GM12878 (cell line): Measurements from ENCODE around the gene ANKRD24. TPM values are rescaled to one million over a fixed set of nuclear protein-coding genes. Genes with fewer than 3 reads are reported as not detected.

Experiments used
- ATF7 ChIP-seq: fragments of 450-650 bp; IDR thresholded peaks from 2 replicates; pipeline ENCODE4 v1.6.1; 2016; ENCODE audit warnings: low read depth, mild to moderate bottlenecking
- BACH1 ChIP-seq: fragments of 450-650 bp; IDR thresholded peaks from 2 replicates; pipeline ENCODE4 v1.6.1; 2017; ENCODE audit warnings: mild to moderate bottlenecking, borderline replicate concordance
- CHD1 ChIP-seq: IDR thresholded peaks from 2 replicates; pipeline ENCODE4 v1.6.1; 2012; ENCODE audit warnings: low read depth, low read length, improper control_type of control experiment
- DPF2 ChIP-seq: fragments of 450-650 bp; IDR thresholded peaks from 2 replicates; pipeline ENCODE4 v1.6.1; 2017; ENCODE audit warnings: mild to moderate bottlenecking
- ETV6 ChIP-seq, 2 experiments: fragments of 450-650 bp in 1 of 2; IDR thresholded peaks in 1 of 2; conservative IDR thresholded peaks in 1 of 2; 2 replicates each; pipeline ENCODE4 v1.6.1; 2014; ENCODE audit warnings: antibody characterized with exemption in 1 of 2, borderline replicate concordance in 1 of 2, low read depth in 1 of 2, mild to moderate bottlenecking in 1 of 2, moderate library complexity in 1 of 2
- FOS ChIP-seq: IDR thresholded peaks from 3 replicates; pipeline ENCODE4 v1.6.1; 2011; ENCODE audit warnings: borderline replicate concordance; ENCODE audit not compliant: insufficient read length; ENCODE audit errors: extremely low read depth
- HDGF ChIP-seq: fragments of 450-650 bp; IDR thresholded peaks from 2 replicates; pipeline ENCODE4 v1.6.1; 2016; ENCODE audit warnings: antibody characterized with exemption
- IKZF1 ChIP-seq: fragments of 450-650 bp; conservative IDR thresholded peaks from 2 replicates; pipeline ENCODE4 v1.6.1; 2017; ENCODE audit warnings: antibody characterized with exemption, mild to moderate bottlenecking
- IKZF2 ChIP-seq, 2 experiments: fragments of 450-650 bp; IDR thresholded peaks; 2 replicates each; pipeline ENCODE4 v1.6.1; 2017; ENCODE audit warnings: mild to moderate bottlenecking in 2 of 2, moderate library complexity in 2 of 2
- MTA3 ChIP-seq: IDR thresholded peaks from 2 replicates; pipeline ENCODE4 v1.6.1; 2012; ENCODE audit warnings: low read length, inconsistent platforms, borderline replicate concordance
- MXI1 ChIP-seq: fragments of 150-350 bp; IDR thresholded peaks from 2 replicates; pipeline ENCODE4 v1.6.1; 2011; ENCODE audit warnings: low read depth, mild to moderate bottlenecking, inconsistent platforms, low read length, improper control_type of control experiment
- NFIC ChIP-seq: IDR thresholded peaks from 2 replicates; pipeline ENCODE4 v1.6.1; 2012; ENCODE audit warnings: low read depth, mild to moderate bottlenecking, inconsistent platforms, low read length, moderate library complexity
- NR2F1 ChIP-seq: fragments of 450-650 bp; conservative IDR thresholded peaks from 2 replicates; pipeline ENCODE4 v1.6.1; 2017; ENCODE audit warnings: mild to moderate bottlenecking
- NRF1 ChIP-seq: conservative IDR thresholded peaks from 2 replicates; pipeline ENCODE4 v1.6.1; 2011; ENCODE audit warnings: mild to moderate bottlenecking, low read depth, low read length, improper control_type of control experiment
- PML ChIP-seq: IDR thresholded peaks from 2 replicates; pipeline ENCODE4 v1.6.1; 2012; ENCODE audit warnings: low read length, inconsistent platforms
- RBBP5 ChIP-seq: fragments of 200-600 bp; sonication (generic); conservative IDR thresholded peaks from 2 replicates; pipeline ENCODE4 v1.6.1; 2016
- SIN3A ChIP-seq: IDR thresholded peaks from 2 replicates; pipeline ENCODE4 v1.6.1; 2012; ENCODE audit warnings: low read depth, low read length, improper control_type of control experiment
- SMARCA5 ChIP-seq: fragments of 450-650 bp; IDR thresholded peaks from 2 replicates; pipeline ENCODE4 v1.6.1; 2017; ENCODE audit warnings: mild to moderate bottlenecking
- SMC3 ChIP-seq: IDR thresholded peaks from 2 replicates; pipeline ENCODE4 v1.6.1; 2011; ENCODE audit warnings: low read length, improper control_type of control experiment, borderline replicate concordance
- STAT1 ChIP-seq: fragments of 450-650 bp; conservative IDR thresholded peaks from 2 replicates; pipeline ENCODE4 v1.6.1; 2014; ENCODE audit warnings: antibody characterized with exemption, mild to moderate bottlenecking
- YY1 ChIP-seq: IDR thresholded peaks from 2 replicates; pipeline ENCODE4 v1.6.1; 2011; ENCODE audit warnings: low read depth, mild to moderate bottlenecking, low read length
- ZNF217 ChIP-seq: fragments of 450-650 bp; IDR thresholded peaks from 2 replicates; pipeline ENCODE4 v1.6.1; 2017; ENCODE audit warnings: antibody characterized with exemption, mild to moderate bottlenecking
- polyA plus RNA-seq, 11 experiments: library from polyadenylated mRNA; depleted of rRNA in 4 of 11; unstranded in 6 of 11; stranded (reverse) in 5 of 11; fragments of >200 nt; fragmentation: Nextera tagmentation in 4 of 11; fragmentation: Illumina TruSeq in 1 of 11; extraction: Ambion mirVana in 4 of 11; extraction: Trizol in 1 of 11; gene quantifications; 1 replicate in 1 of 11; 2 replicates in 10 of 11; pipeline versions ENCODE4 v1.2.1 to v1.2.3, GENCODE V29; 2011 to 2016; ENCODE audit warnings: inconsistent platforms in 2 of 11, missing spikeins in 2 of 11, low read depth in 1 of 11
- total RNA-seq, 4 experiments: library from RNA; depleted of rRNA in 3 of 4; stranded (reverse); fragments of >200 nt in 3 of 4; fragmentation: Illumina TruSeq in 1 of 4; extraction: Trizol in 1 of 4; gene quantifications; 2 replicates each; pipeline versions ENCODE4 v1.2.1 to v1.2.3, GENCODE V29; 2013 to 2021
- TF ChIP-seq, protein P1 (sequence below): IDR thresholded peaks from 2 replicates; pipeline ENCODE4 v1.6.1; 2012; ENCODE audit warnings: mild to moderate bottlenecking, low read depth, low read length
- TF ChIP-seq, protein P2 (sequence below): IDR thresholded peaks from 2 replicates; pipeline ENCODE4 v1.6.1; 2012; ENCODE audit warnings: low read length, inconsistent platforms

The ANKRD24 gene
- total and polyA plus RNA-seq, 10 of the 15 experiments (the other 5 are each of a cell fraction or from before 2014, with no cell fraction given), result 0.02 to 0.59 (median 0.35) TPM; not detected in 1

DNA sequence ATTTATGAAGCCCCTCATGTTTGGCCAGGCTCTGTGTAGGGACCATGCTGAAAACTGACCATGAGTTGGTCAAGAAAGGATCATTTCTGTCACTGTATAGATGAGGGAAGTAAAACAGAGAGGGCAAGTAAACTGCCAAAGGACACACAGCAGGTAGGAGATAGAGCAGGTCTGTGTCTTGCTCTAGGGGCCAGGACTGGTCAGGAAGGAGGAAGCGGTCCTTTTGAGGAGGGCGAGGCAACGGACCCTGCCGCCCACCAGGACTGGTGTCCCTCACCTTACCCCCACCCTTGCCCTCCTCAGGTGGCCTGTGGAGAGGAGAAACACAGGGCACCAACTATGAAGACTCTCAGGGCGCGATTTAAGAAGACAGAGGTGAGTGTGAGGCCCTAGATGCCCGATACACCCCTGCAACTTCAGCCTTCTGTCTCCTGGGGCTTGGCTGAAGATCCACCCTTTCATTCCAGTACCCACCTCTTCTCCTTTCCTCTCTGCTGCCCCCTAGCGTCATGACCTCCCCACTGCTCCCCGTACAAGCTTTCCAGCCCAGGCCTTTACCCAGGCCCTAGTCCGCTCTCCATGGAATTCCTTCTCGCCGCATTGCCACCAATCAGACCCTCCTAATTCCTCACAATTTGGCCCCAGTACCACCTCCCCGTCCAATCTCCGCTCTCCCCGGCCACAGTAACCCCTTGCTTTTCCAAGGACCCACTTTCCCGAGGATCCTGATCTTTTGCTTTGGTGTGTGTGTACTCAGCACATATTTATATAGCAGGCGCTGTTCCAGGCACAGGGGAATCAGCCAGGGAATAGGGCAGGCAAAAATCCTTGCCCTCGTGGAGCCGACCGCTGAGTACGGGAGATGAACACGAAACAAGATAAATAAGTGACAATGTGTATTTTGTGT is 3.9 kb downstream of the ANKRD24 start (continued):
- TF ChIP-seq, protein P1, sequence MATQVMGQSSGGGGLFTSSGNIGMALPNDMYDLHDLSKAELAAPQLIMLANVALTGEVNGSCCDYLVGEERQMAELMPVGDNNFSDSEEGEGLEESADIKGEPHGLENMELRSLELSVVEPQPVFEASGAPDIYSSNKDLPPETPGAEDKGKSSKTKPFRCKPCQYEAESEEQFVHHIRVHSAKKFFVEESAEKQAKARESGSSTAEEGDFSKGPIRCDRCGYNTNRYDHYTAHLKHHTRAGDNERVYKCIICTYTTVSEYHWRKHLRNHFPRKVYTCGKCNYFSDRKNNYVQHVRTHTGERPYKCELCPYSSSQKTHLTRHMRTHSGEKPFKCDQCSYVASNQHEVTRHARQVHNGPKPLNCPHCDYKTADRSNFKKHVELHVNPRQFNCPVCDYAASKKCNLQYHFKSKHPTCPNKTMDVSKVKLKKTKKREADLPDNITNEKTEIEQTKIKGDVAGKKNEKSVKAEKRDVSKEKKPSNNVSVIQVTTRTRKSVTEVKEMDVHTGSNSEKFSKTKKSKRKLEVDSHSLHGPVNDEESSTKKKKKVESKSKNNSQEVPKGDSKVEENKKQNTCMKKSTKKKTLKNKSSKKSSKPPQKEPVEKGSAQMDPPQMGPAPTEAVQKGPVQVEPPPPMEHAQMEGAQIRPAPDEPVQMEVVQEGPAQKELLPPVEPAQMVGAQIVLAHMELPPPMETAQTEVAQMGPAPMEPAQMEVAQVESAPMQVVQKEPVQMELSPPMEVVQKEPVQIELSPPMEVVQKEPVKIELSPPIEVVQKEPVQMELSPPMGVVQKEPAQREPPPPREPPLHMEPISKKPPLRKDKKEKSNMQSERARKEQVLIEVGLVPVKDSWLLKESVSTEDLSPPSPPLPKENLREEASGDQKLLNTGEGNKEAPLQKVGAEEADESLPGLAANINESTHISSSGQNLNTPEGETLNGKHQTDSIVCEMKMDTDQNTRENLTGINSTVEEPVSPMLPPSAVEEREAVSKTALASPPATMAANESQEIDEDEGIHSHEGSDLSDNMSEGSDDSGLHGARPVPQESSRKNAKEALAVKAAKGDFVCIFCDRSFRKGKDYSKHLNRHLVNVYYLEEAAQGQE, result no peak
- TF ChIP-seq MXI1 (no peak), NRF1 (no peak), NFIC (no peak), HDGF (peak; percentile 44; the same call in 1 of the 2 replicates), NR2F1 (no peak), SIN3A (no peak), SMARCA5 (peak; percentile 82), SMC3 (peak; percentile 42; the same call in 1 of the 2 replicates), PML (no peak), RBBP5 (no peak), IKZF1 (peak; percentile 29; the same call in 1 of the 2 replicates), MTA3 (no peak), ATF7 (no peak), ETV6 (conservative IDR thresholded peaks at IDR 0.05 in 1 of 2, IDR thresholded peaks at IDR 0.05 in 1 of 2; ENCODE audit: borderline replicate concordance in 1 of 2, low read depth in 1 of 2) (no peak), STAT1 (no peak), YY1 (peak; percentile 55), BACH1 (no peak), FOS (no peak), ZNF217 (peak; percentile 59; the same call in 1 of the 2 replicates), IKZF2 (IDR thresholded peaks at IDR 0.05) (0 out of 4 replicates have a peak, but pooled peaks of 1 of the 2 experiments have one; percentile 17), CHD1 (no peak), DPF2 (no peak)
- TF ChIP-seq, protein P2, sequence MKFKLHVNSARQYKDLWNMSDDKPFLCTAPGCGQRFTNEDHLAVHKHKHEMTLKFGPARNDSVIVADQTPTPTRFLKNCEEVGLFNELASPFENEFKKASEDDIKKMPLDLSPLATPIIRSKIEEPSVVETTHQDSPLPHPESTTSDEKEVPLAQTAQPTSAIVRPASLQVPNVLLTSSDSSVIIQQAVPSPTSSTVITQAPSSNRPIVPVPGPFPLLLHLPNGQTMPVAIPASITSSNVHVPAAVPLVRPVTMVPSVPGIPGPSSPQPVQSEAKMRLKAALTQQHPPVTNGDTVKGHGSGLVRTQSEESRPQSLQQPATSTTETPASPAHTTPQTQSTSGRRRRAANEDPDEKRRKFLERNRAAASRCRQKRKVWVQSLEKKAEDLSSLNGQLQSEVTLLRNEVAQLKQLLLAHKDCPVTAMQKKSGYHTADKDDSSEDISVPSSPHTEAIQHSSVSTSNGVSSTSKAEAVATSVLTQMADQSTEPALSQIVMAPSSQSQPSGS, result no peak
